ENCODE measurements around the gene SLC9A4. TPM values are rescaled to one million over a fixed set of nuclear protein-coding genes. Genes with fewer than 3 reads are reported as not detected.

SLC9A4 gene
- total and polyA plus RNA-seq, 9 of the 15 experiments (the other 6 are each of a cell fraction or from before 2014, with no cell fraction given): 0.04 to 0.15 (median 0.04) TPM; not detected in 5

- 4% methylated on average over 5 of the region's 5 CpGs for WGBS (ENCODE audit: insufficient coverage, low coverage, missing lambda C conversion rate)
- no peaks in the 10 kb centered on the region for H3K9me3 ChIP-seq (replicated peaks; ENCODE audit: control insufficient read depth, insufficient read depth, low read depth, low read length)
- ChIA-PET CTCF (ENCODE audit: low intra/inter-chr PET ratio) (no interaction called here), POLR2A (interaction anchor here (1.1 kb wide), 1 partner anchor 580 kb away, joined by 3 read pairs; no protein-coding TSS in a partner anchor)
- no peaks in the 10 kb centered on the region for H3K9me1 ChIP-seq (ENCODE audit: control insufficient read depth, insufficient read depth, low read length)
- no peak for DNase-seq (ENCODE audit: extremely low read depth in 1 of 4, low spot score in 3 of 4)
- no peaks in the 10 kb centered on the region for H3K36me3 ChIP-seq (ENCODE audit: control insufficient read depth, insufficient read depth, low read length)
- in situ Hi-C loops (cut with MboI) (no loop called here), intact Hi-C loops (cut with micrococcal nuclease) (loop anchor here (5.0 kb wide), 1 partner anchor 106 kb away; the partner anchor contains the start of gene IL18R1)
- TF ChIP-seq TOE1 (IDR thresholded peaks at IDR 0.05; ENCODE audit: borderline replicate concordance): peak; percentile 67; the same call in 1 of the 2 replicates
- TF ChIP-seq TOE1 (CRISPR knock-in tag; IDR thresholded peaks at IDR 0.05; ENCODE audit: borderline replicate concordance, low read depth): no peak
- no peak for TF ChIP-seq RBM22 (IDR thresholded peaks at IDR 0.05; ENCODE audit: low read depth, low read length, poor library complexity, severe bottlenecking)
- TF ChIP-seq RBM15 (IDR thresholded peaks at IDR 0.05; ENCODE audit: insufficient read depth, low read length): no peak
- TF ChIP-seq ZNF584 (CRISPR knock-in tag; IDR thresholded peaks at IDR 0.05; ENCODE audit: low read depth): no peak
- TF ChIP-seq, protein P1, sequence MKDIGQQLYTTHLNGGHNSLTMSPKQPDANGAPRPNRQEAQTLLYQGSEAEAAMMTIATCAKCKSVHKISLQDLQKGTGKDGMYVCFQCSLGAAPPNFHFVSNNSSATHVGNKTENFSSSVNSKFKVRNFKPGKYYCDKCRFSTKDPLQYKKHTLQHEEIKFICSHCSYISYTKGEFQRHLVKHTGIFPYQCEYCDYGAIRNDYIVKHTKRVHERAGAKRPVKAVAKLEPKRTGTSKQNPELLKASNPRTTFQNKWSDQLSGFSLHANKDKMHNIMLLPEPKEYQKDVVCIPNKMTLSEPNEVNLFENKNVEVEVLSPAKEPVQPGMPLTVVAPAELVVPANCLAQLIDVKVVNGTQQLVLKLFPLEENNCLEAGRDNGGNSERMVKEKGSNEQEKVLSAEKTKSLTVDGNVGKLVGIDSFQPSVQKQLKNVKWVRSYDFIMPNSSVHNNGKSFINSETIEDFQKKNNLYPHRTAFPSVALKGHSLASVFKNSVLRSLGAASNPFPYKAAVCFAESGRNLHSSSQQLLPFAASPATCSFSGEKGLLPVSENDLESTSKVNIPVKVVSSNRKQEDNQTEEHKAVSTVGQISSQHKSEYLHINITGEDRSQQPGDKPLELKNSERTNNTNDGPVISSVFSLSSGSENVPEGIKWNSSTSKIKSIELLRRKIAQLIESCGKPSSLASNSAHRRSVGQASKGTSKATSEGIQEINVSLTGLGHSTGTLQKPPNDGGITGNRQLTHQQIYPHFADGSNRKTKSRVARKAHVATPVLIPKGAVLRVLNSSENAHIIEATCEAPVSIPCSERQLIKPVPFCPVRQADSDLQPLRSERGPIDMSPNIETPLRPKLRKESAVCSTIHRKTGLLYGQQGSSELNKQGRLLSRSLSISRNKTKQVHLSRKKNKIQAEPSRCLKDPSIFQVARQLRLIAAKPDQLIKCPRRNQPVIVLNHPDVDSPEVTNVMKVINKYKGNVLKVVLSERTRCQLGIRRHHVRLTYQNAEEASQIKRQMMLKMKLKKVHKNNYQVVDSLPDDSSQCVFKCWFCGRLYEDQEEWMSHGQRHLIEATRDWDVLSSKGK (CRISPR knock-in tag; IDR thresholded peaks at IDR 0.05): no peak
- peak; percentile 42; the same call in 1 of the 2 replicates for TF ChIP-seq CBFA2T2 (conservative IDR thresholded peaks at IDR 0.05)
- TF ChIP-seq RAD51 (IDR thresholded peaks at IDR 0.05; ENCODE audit: borderline replicate concordance, low read depth): peak; percentile 84
- no peak for TF ChIP-seq POLR2AphosphoS2 (IDR thresholded peaks at IDR 0.05; ENCODE audit: low read length)
- TF ChIP-seq ZNF217 (CRISPR knock-in tag; IDR thresholded peaks at IDR 0.05): no peak
- TF ChIP-seq, protein P2, sequence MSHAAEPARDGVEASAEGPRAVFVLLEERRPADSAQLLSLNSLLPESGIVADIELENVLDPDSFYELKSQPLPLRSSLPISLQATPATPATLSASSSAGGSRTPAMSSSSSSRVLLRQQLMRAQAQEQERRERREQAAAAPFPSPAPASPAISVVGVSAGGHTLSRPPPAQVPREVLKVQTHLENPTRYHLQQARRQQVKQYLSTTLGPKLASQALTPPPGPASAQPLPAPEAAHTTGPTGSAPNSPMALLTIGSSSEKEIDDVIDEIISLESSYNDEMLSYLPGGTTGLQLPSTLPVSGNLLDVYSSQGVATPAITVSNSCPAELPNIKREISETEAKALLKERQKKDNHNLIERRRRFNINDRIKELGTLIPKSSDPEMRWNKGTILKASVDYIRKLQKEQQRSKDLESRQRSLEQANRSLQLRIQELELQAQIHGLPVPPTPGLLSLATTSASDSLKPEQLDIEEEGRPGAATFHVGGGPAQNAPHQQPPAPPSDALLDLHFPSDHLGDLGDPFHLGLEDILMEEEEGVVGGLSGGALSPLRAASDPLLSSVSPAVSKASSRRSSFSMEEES (CRISPR knock-in tag; IDR thresholded peaks at IDR 0.05): peak; percentile 95
- BruUV-seq (replicated peaks): no TSS peak
- H3K27ac ChIP-seq (ENCODE audit: extremely low read depth, low read depth, low read length): no peak overlapping the region
- H3K9ac ChIP-seq (ENCODE audit: insufficient read depth in 1 of 2, low read depth in 2 of 2, low read length in 2 of 2): no peak overlapping the region
- H4K20me1 ChIP-seq (replicated peaks; ENCODE audit: control insufficient read depth, insufficient read depth, low read length): no peaks in the 10 kb centered on the region
- no peak for FAIRE-seq
- H2AFZ ChIP-seq (ENCODE audit: low read depth, low read length): no peak overlapping the region
- H3K4me2 ChIP-seq (ENCODE audit: insufficient read depth, low read length): no peak overlapping the region
- H3K4me3 ChIP-seq: no peak overlapping the region
- no peaks in the 10 kb centered on the region for H3K4me1 ChIP-seq (replicated peaks in 1 of 2; ENCODE audit: control insufficient read depth in 2 of 2, insufficient read depth in 2 of 2, low read length in 2 of 2)
- peaks cover 5 to 7% of the 10 kb centered on the region in 2 experiments; a peak in 3 of 5 replicates for H3K27me3 ChIP-seq (ENCODE audit: control insufficient read depth in 2 of 2, insufficient read depth in 2 of 2, low read length in 2 of 2)
- H3K79me2 ChIP-seq (ENCODE audit: control insufficient read depth, insufficient read depth, low read length): no peaks in the 10 kb centered on the region
- no peak for ATAC-seq
These were observed 9.9 kb upstream of the SLC9A4 start for GRCh38 chr2:102463160-102463559.

All from K562 (cell line).